D721Med (cell line): ENCODE measurements around the gene SYNE3.

Experiments
- DNase-seq: peaks from one replicate; pipeline ENCODE4 v3.0.0; 2011; ENCODE audit warnings: low spot score; ENCODE audit not compliant: insufficient read length
- FAIRE-seq: peaks from 2 replicates; lab custom pipeline; 2011; peaks lifted over from hg19 to GRCh38; lab: Jason Lieb, UNC
- CTCF ChIP-seq: IDR thresholded peaks from 2 replicates; pipeline ENCODE4 v1.5.1; 2012; ENCODE audit warnings: mild to moderate bottlenecking, control low read depth; ENCODE audit not compliant: insufficient read depth; ENCODE audit errors: missing control alignments

The SYNE3 gene

GRCh38 chr14:95487669-95488084, 28.8 kb downstream of the SYNE3 start:
- FAIRE-seq: no peak
- no peak for DNase-seq
- no peak for TF ChIP-seq CTCF

DNA sequence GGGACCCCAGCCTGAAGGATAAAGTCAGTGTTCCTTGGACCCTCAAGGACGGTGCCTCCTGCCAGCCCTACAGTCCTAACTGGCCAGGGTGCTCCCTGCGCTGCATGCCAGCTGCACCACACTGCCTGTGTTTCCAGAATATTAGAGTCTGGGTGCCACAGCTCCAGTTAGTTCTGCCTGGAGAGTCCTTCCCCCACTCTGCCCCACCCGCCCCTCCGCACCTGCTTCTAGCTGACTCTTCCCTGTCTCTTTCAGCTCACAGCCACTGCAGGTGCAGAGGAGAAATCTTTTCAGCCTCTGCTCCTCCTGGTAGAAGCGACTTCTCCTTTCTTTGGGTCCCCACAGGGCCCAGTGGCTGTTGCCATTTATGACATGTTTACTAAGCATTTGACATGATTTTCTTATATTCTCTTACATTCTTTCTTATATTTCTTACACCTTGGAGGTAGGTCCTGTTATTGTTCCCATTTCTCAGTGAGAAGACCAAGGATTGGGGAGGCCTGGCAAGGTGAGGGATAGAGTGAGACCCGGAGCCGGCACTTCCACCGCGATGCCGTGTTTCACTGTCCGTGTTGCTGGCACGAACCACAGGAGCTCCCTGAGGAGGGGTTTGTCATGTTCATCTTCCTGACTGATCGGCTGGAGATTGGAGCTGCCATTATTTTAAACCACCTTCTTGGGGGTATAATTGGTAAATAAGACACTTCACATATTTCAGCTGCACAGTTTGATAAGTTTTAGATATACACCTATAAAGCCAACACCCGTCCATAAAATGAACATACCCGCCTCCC, 29.4 kb downstream of the SYNE3 start:
- DNase-seq: no peak
- FAIRE-seq: no peak
- no peak for TF ChIP-seq CTCF

GRCh38 chr14:95485222-95485819, 31.1 kb downstream of the SYNE3 start:
- DNase-seq: no peak
- FAIRE-seq: no peak
- no peak for TF ChIP-seq CTCF

- no peak for FAIRE-seq
- DNase-seq: no peak
- TF ChIP-seq CTCF: no peak
These were observed 32.2 kb downstream of the SYNE3 start for GRCh38 chr14:95484296-95484695.

- FAIRE-seq (no peak), DNase-seq (no peak)
- no peak for TF ChIP-seq CTCF
These were observed 32.9 kb downstream of the SYNE3 start for GRCh38 chr14:95483309-95484165.

GRCh38 chr14:95482627-95483308, 33.7 kb downstream of the SYNE3 start:
- DNase-seq (no peak), FAIRE-seq (no peak)
- no peak for TF ChIP-seq CTCF
